Mesodermal cell (in vitro differentiated cells): ENCODE measurements around the gene PKD2L1.

ENCODE experiments used
- H3K27ac ChIP-seq: 2 replicates; pipeline ENCODE4 v1.7.0; 2013; ENCODE audit warnings: mild to moderate bottlenecking, low read depth, low read length, moderate library complexity; ENCODE audit not compliant: severe bottlenecking
- H3K36me3 ChIP-seq: 2 replicates; pipeline ENCODE4 v1.7.1; 2013; ENCODE audit warnings: mild to moderate bottlenecking, low read length, moderate library complexity; ENCODE audit not compliant: control insufficient read depth, insufficient read depth
- H3K4me1 ChIP-seq: one replicate; pipeline ENCODE4 v1.7.1; 2013; ENCODE audit warnings: mild to moderate bottlenecking, low read length; ENCODE audit not compliant: insufficient read depth, control insufficient read depth, poor library complexity, severe bottlenecking
- H3K4me3 ChIP-seq: 2 replicates; pipeline ENCODE4 v1.7.0; 2013; ENCODE audit warnings: low read length, control low read depth, mild to moderate bottlenecking; ENCODE audit not compliant: insufficient read depth, poor library complexity, severe bottlenecking; ENCODE audit errors: extremely low read depth
- H3K9me3 ChIP-seq: 2 replicates; pipeline ENCODE4 v1.7.1; 2013; ENCODE audit warnings: mild to moderate bottlenecking, low read length, moderate library complexity; ENCODE audit not compliant: control insufficient read depth
- WGBS, 2 experiments: methylation state at CpG; one replicate each; pipeline ENCODE4 v1.1.5; 2013; ENCODE audit warnings: missing lambda C conversion rate in 2 of 2; ENCODE audit not compliant: insufficient coverage in 2 of 2; 5-methylcytosine and 5-hydroxymethylcytosine counted together

Gene PKD2L1

DNA sequence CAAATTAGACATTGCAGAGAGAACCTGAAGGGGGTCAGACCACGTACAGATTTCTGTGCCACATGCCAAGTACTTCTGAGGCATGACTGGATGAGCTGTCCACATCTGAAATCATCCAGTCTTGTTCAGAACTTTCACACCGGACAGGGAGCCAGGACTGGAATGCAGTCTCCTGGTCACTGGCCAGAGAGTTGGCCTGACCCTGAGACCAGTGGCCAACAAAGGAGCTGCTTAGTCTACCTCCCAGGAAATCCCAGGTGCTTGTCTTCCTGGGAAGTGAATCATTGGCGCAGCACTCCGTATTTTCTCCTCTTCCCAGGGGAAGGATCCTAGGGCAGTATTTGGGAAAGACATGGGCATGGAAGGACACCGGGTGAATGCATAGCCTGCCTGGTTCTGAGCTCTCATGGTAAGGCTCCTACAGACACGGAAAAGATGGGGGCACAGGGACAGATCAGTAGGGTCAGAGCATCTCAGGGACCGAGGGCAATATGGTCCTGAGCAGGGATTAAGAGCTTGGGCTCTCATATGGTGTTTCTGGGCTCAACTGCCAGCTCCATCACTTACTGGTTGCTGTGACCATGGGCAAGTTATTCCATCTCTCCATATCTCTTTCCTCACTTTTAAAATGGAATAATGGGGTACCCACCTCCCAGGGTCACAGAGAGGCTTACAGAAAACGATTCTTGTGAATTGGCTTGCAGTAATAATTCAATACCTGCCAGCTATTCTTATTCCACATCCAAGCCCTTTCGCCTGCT is 15.7 kb upstream of the PKD2L1 start:
- H3K9me3 ChIP-seq = no peaks in the 10 kb centered on the region
- H3K4me1 ChIP-seq = peaks cover 29% of the 10 kb centered on the region
- peak overlapping the region; percentile 95 for H3K4me3 ChIP-seq
- H3K36me3 ChIP-seq = peaks cover 34% of the 10 kb centered on the region
- peak overlapping the region; percentile 97 for H3K27ac ChIP-seq
- 34 to 56% methylated on average over 7 to 9 of the region's 9 CpGs for WGBS, 2 experiments

DNA sequence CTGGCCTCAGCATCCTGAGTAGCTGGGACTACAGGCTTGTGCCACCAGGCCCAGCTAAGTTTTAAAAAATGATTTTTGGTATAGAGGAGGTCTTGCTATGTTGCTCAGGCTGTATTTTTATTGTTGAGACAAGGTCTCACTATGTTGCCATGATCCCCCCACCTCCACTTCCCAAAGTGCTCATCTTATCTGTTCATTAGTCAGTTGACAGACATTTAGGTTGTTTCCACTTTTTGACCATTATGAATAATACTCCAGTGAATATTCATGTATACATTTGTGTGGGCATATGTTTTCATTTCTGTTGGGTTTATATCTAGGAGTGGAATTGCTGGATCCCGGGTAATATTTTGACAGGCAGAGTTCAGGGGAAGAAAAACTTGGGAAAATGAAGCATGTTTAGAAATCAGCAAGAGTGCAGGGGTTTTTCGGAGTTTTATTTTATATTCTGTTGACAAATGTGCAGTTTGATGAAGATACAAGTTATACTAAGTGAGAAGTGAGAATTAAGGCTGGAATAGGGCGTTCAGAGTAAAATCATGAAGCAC is 14.3 kb upstream of the PKD2L1 start:
- H3K4me3 ChIP-seq = no peak overlapping the region
- peaks cover 19% of the 10 kb centered on the region for H3K36me3 ChIP-seq
- no peak overlapping the region for H3K27ac ChIP-seq
- no peaks in the 10 kb centered on the region for H3K9me3 ChIP-seq
- H3K4me1 ChIP-seq = peaks cover 20% of the 10 kb centered on the region
- 91 to 96% methylated on average over 2 of the region's 3 CpGs for WGBS, 2 experiments

DNA sequence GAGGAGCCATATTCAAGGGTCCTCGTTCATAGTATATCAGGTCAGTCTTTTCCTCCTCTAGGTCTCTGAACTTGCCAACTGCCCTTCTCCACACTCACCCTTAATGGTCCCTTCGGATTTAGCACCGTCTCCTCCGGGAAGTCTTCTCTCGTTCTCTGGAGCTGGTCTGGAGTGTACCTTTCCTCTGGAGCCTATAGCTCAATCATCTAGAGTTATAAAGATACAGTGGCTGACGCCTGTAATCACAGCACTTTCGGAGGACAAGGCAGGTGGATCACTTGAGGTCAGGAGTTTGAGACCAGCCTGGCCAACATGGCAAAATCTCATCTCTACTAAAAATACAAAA is 12.6 kb upstream of the PKD2L1 start:
- no peak overlapping the region for H3K4me3 ChIP-seq
- 76 to 80% methylated on average over 3 to 5 of the region's 7 CpGs for WGBS, 2 experiments
- H3K9me3 ChIP-seq = no peaks in the 10 kb centered on the region
- peaks cover 2% of the 10 kb centered on the region for H3K36me3 ChIP-seq
- H3K27ac ChIP-seq = no peak overlapping the region
- H3K4me1 ChIP-seq = peaks cover 20% of the 10 kb centered on the region

DNA sequence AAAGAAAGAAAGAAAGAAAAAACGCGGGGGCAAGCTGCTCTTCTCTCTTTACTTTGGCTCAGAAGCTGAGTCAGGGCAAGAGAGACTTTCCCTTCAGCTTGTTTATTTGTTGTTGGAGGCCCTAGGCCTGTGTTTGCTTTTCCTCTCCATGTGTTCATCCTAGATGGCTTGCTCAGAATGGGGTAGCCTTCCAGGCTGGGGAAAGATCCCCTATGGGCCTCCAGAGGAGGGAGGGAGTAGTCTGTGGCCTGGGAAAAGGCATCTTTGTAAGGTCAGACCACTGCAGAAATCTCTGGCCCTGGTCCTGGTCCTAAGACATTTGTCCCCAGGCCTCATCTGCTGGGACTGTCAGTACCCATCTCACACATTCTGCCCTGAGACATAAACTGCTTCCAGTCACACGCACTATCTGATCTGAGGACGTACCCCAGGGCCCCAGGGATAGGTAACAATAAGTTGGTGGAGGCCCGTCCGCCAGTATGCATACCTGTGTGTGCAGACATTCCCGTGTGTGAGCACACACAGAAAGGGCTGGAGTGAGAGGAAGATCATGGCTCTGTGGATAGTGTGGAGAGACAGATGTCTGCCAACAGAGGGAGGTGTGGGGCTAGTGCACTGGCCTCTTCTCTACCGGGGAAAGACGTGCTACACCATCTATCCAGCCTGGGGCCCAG is 12.1 kb upstream of the PKD2L1 start:
- H3K4me3 ChIP-seq = no peak overlapping the region
- H3K9me3 ChIP-seq = no peaks in the 10 kb centered on the region
- H3K27ac ChIP-seq = peak overlapping the region; percentile 6
- H3K4me1 ChIP-seq = peaks cover 20% of the 10 kb centered on the region
- no peaks in the 10 kb centered on the region for H3K36me3 ChIP-seq
- 40 to 47% methylated on average over 6 to 7 of the region's 9 CpGs for WGBS, 2 experiments

DNA sequence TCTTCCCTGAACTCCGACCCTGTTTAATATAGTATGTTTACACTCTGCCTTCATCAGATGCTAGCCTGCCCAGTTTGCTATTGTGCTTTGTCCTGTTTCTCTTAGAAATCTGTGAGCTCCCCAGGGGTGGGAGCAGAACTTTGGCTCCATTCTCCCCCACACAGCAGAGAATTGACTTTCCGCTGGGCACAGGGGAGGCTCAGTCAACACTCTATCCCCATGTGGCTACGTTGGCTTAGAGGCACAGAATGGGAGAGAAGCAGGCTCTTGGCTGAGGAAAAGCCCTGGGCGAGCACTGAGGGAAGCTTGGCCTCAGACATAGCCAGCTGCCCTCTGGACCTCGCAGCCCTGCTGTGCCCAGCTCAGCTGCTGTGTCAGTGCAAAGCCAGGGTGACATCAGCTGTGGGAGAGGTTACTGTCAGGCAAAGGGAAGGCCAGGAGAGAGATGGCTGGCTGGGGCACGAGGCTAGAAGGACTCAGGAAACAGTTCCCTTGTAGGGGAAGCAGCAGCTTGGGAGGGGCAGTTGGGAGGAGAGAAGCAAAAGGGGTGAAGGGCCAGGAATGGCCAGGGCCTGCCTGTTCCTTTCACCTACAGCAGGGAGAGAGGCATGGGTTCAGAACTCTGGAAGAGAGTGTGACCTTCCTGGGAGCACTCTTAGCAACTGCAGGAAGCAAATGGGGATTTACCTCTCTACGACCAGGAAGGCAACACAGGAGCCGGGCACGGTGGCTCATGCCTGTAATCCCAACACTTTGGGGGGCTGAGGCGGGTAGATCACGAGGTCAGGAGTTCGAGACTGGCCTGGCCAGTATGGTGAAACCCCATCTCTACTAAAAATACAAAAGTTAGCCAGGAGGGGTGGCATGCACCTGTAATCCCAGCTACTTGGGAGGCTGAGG is 11.2 kb upstream of the PKD2L1 start:
- H3K27ac ChIP-seq = no peak overlapping the region
- H3K4me1 ChIP-seq = peaks cover 20% of the 10 kb centered on the region
- H3K36me3 ChIP-seq = no peaks in the 10 kb centered on the region
- no peaks in the 10 kb centered on the region for H3K9me3 ChIP-seq
- no peak overlapping the region for H3K4me3 ChIP-seq
- 70 to 73% methylated on average over 6 of the region's 12 CpGs for WGBS, 2 experiments

DNA sequence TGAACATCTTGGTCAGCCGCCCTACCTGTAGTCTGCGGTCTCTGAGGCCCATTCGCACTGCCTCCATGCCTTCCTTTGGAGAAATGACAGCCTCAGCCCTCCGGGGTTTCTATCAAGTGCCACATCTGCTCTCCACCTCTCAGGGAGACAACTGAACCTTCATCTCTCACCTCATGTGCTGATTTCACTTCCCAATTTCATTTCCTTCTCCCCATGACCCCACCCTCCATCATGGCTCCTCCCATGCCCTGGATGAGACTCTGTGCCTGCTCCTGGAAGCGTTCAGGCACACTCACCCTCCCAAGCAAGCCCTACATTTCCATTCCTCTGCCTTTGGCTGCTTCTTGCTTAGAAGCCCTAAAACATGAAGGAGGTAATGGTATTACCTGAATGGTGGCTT is 9.2 kb upstream of the PKD2L1 start:
- Histone ChIP-seq H3K4me3 (no peak overlapping the region), H3K36me3 (no peaks in the 10 kb centered on the region), H3K9me3 (no peaks in the 10 kb centered on the region), H3K4me1 (peaks cover 14% of the 10 kb centered on the region), H3K27ac (no peak overlapping the region)
- 74 to 82% methylated on average over 3 to 5 of the region's 5 CpGs for WGBS, 2 experiments

DNA sequence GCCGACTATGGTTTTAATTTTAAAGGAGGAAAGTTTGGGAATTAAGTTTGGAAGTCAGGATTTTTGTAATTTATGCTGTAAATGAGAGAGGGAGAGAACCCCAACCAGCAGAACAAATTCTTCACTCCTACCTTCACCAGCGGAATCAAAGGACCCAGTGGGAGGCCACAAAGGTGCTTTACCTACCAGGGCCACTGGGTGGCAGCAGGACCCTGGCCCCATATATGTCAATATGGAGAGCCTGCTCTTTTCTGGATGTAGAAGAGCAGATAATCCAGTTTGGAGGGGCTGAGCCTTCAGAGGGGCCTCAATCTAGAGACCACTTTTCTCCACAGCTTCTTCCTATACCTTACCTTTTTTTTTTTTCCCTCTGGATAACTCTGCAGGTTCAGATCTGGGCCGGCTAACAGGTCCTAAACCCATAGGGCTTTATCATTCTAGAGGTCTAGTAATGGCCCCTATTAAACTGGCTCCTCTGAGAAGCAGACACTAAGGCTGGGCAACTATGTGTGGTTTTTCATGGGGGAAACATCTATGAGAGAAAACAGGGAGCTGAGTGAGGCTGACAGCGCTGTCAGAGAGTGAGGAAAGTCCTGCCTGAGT is 8.5 kb upstream of the PKD2L1 start:
- H3K4me3 ChIP-seq = no peak overlapping the region
- peaks cover 14% of the 10 kb centered on the region for H3K4me1 ChIP-seq
- no peaks in the 10 kb centered on the region for H3K36me3 ChIP-seq
- WGBS, 2 experiments = 80 to 100% methylated on average over 1 to 2 of the region's 4 CpGs
- H3K9me3 ChIP-seq = no peaks in the 10 kb centered on the region
- H3K27ac ChIP-seq = no peak overlapping the region

DNA sequence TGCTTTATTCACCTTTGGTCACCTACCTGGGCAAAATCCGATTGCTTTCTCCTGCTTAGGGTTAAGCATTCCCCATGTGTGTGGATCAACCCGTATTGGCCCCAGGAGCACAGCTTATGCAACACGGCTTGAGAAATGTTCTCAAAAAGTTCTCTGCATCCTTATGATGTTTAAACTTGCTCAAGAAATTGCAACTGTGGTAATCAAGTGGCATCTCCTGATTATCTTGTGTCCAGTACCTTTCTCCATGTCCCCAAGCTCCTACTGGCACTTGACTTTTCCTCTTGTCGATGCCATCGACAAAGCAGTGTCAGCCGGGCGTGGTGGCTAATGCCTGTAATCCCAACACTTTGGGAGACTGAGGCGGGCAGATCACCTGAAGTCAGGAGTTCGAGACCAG is 4.7 kb upstream of the PKD2L1 start:
- Histone ChIP-seq H3K9me3 (no peaks in the 10 kb centered on the region), H3K4me3 (no peak overlapping the region), H3K27ac (no peak overlapping the region), H3K4me1 (no peaks in the 10 kb centered on the region), H3K36me3 (no peaks in the 10 kb centered on the region)
- 94 to 95% methylated on average over 7 to 8 of the region's 9 CpGs for WGBS, 2 experiments

DNA sequence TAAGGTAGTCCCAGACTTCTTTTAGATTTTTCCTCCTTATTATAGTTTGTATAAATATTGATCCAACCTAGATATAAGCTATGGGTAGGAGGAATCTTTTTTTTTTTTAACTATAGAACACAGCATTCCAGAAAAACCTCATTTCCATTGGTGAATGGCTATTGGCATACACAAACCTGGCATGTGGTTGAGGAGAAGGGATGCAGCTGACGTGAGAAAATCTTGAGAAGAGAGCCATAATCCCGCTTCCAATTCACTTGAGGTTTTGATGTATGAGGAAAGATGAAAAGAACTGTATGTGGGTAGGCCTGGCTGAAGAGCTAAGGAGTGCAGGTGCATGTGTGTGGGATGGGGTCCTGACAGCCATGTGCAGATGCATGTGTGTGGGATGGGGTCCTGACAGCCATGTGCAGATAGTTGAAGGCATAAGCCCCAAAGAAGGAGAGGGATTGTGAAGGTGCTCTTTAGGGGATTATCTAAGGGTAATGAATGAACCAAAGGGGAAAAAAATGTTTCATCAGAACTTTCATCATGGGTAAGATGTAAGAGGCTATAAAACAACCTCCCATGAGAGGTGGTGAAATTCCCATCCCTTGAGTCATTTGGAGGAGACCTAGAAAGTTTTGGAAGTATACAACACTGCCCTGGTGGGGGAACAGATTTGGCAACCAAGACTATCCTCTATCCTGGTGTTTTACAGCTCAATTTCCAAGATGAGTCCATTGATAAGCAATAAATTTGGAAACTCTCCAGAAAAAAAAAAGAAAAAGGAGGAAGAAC is 3.8 kb upstream of the PKD2L1 start:
- Histone ChIP-seq H3K9me3 (no peaks in the 10 kb centered on the region), H3K4me3 (no peak overlapping the region), H3K36me3 (no peaks in the 10 kb centered on the region), H3K27ac (no peak overlapping the region), H3K4me1 (no peaks in the 10 kb centered on the region)
- WGBS, 2 experiments = 76 to 85% methylated on average over 2 of the region's 2 CpGs

DNA sequence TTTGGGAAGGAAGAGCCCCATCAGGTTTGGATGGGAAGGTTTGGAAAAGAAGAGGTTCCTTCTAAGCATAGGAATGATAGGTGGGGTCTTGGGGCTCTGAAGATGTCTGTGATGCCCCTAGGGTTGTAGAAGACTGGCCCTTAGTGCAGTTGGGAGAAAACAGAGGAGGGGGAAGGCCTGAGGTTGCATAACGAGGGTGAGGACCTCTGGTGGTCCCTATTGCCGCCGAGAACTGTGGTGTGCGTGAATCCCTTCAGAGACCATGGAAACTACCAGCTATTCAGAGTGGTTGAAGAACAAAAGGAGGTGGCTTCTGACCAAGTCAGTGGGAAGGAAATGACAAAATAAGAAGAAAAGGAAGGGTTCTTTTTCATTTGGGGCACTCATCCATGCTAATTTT is 3.1 kb upstream of the PKD2L1 start:
- no peak overlapping the region for H3K4me3 ChIP-seq
- H3K36me3 ChIP-seq = no peaks in the 10 kb centered on the region
- no peaks in the 10 kb centered on the region for H3K9me3 ChIP-seq
- no peak overlapping the region for H3K27ac ChIP-seq
- 63 to 64% methylated on average over 4 of the region's 4 CpGs for WGBS, 2 experiments
- H3K4me1 ChIP-seq = no peaks in the 10 kb centered on the region
